Stimulated activated CD4-positive, alpha-beta T cell treated with anti-CD3 and anti-CD28 coated beads, TNF-alpha, amount 100 ng/mL, for 1 hour (primary cell): ENCODE results near the gene ARHGAP9.
"Not testable (repeated sequence)": the region's sequence is repeated elsewhere in the genome, so short reads cannot be mapped to it uniquely, and the experiment has no call there.

Source experiments
- DNase-seq, 3 donors: peaks; one replicate each; pipeline ENCODE4 v3.0.0-alpha.2; 2020; ENCODE audit warnings: low read depth in 3 of 3, low spot score in 1 of 3

Gene ARHGAP9

GRCh38 chr12:57459055-57459749 lies 20.5 kb downstream of the ARHGAP9 start:
- peak; percentile 82 to 85 (median 84) for DNase-seq

- DNase-seq = no peak
These were observed 21.0 kb downstream of the ARHGAP9 start for GRCh38 chr12:57458665-57459054.

- no peak for DNase-seq
These were observed 22.8 kb downstream of the ARHGAP9 start for GRCh38 chr12:57456737-57457490.

GRCh38 chr12:57456145-57456700 lies 23.4 kb downstream of the ARHGAP9 start:
- DNase-seq = no peak

- DNase-seq = no peak
These were observed 24.1 kb downstream of the ARHGAP9 start for GRCh38 chr12:57455374-57456144.

- no peak for DNase-seq
These were observed 24.9 kb downstream of the ARHGAP9 start, which contains the start of gene INHBE for GRCh38 chr12:57454566-57455373. Gene INHBE (plus strand): TSS chr12:57455307. CDS start chr12:57455537, 230 bp downstream.

- no peak for DNase-seq
These were observed 25.5 kb downstream of the ARHGAP9 start for GRCh38 chr12:57454213-57454565.

- peak in 1 of 3 donors; percentile 47 for DNase-seq
These were observed 26.6 kb downstream of the ARHGAP9 start for GRCh38 chr12:57452937-57453509.

- DNase-seq = no peak
These were observed 27.3 kb downstream of the ARHGAP9 start for GRCh38 chr12:57452181-57452936.

- no peak for DNase-seq
These were observed 28.4 kb downstream of the ARHGAP9 start for GRCh38 chr12:57451233-57451778.

GRCh38 chr12:57450057-57450456 lies 29.6 kb downstream of the ARHGAP9 start:
- no peak for DNase-seq

- no peak for DNase-seq
These were observed 30.3 kb downstream of the ARHGAP9 start for GRCh38 chr12:57449375-57449774.

- no peak for DNase-seq
These were observed 31.0 kb downstream of the ARHGAP9 start for GRCh38 chr12:57448669-57449068.

- no peak for DNase-seq
These were observed 33.2 kb downstream of the ARHGAP9 start for GRCh38 chr12:57446292-57446960.

- no peak for DNase-seq
These were observed 34.9 kb downstream of the ARHGAP9 start for GRCh38 chr12:57444744-57445143.

- not testable (repeated sequence) for DNase-seq
These were observed 35.3 kb downstream of the ARHGAP9 start for GRCh38 chr12:57444337-57444736.

- no peak for DNase-seq
These were observed 37.7 kb downstream of the ARHGAP9 start for GRCh38 chr12:57441846-57442427.

GRCh38 chr12:57441393-57441792 lies 38.3 kb downstream of the ARHGAP9 start:
- not testable (repeated sequence) for DNase-seq
